ENCODE data around the gene WNT3A.

WNT3A gene

DNA sequence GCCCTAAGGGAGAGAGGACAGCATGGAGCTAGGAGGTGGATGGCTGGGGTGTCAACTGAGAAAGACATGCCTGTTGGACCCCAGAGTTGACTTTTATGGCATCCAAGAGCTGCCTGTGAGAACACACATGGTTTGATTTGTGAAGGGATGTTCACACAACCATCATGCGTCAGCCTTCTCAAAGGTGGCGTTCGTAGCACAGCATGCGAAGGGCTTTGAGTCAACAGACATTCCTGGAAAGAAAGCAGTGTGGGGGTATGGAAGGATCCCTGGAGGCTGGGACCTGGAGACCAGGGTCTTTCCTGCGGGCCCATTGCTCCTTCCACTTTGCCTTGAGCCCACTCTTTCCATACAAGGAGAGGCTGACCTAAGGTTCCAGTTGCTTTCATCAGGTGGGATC is 6.4 kb upstream of the WNT3A start:
- DNase-seq: no peak

DNA sequence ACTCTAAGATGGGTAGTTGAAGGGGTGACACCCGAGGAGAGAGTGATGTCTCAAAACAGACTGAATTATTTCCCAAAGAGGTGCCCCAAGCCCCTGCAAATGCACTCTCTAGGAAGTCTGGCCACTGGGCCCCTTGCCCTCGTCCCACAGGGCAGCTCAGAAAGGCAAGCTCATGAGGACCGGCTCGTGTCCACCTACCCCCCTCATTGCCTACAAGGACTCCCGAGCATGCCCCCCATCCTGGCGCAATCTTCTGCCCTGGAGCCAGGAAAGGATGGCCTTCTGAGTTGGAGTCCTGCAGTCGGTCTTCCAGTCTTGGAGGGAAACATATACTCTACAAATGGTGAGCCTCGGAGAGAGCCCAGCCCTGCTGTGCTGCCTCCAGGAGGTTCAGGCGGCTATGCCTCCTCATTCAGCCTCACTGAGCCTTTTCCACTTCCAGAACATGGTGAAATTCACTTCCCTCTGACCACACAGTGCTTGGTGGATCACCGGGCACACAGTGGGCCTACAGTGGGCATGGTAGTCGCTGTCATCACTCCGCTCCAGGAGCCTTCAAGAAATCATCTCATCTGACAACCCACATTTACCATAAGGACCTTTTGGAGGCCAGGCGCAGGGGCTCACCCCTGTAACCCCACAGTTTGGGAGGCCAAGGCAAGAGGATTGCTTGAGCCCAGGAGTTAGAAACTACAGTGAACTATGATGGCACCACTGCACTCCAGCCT is 5.8 kb upstream of the WNT3A start:
- DNase-seq: no peak

DNA sequence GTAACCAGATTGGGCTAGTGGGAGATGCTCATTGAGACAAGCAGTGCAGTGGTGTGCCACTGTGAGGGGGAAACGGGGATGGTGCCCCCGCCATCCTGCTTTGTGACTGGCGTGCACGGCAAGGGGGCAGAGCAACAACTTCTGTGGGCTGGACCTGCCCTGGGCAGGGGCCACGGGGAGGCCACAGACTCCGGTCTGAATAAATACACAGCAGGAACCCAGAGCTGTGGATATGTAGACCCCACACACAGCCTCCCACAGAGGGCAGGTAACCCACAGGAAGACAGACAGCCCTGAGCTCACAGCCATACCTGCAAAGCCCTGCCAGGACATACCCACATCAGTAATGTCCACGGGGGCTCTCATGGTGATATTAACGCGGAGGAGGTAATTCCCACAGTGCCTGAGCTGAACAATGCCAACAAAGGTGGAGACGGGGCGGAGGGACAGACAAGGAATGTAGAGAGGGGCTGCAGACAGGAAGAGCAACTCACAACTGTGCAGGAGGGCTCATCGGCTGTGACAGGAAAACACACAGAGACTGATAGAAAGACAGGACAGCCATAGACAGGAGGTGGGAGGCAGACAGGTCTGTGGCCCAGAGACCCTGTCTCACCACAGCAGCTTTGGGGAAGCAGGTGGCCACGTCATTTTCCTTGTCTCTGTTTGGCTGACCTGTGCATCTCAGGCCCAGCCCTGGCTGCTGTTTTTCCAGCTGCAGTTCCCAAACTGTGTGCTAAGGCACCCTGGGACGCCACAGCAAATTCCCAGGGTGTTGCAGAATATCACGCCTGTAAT is 4.9 kb upstream of the WNT3A start:
- no peak for DNase-seq

DNA sequence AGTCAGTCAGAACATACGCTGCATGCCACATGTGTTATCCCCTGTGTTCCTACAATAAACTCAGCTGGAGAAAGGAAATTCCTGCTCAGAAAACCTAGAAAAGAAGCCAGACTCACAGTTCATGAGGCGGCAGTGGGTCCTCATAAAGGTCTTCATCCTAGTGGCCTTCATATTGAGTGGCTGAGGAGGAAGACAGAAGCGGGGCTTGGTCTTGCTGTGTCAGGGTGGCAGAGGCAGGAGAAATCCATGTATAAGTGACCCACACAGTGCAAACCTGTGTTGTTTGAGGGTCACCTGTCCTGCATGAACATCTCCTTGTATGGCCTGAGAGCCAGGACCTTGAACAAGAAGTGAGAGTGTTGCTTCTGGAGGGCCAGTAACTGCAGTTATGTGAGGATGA is 4.0 kb upstream of the WNT3A start:
- DNase-seq: no peak

DNA sequence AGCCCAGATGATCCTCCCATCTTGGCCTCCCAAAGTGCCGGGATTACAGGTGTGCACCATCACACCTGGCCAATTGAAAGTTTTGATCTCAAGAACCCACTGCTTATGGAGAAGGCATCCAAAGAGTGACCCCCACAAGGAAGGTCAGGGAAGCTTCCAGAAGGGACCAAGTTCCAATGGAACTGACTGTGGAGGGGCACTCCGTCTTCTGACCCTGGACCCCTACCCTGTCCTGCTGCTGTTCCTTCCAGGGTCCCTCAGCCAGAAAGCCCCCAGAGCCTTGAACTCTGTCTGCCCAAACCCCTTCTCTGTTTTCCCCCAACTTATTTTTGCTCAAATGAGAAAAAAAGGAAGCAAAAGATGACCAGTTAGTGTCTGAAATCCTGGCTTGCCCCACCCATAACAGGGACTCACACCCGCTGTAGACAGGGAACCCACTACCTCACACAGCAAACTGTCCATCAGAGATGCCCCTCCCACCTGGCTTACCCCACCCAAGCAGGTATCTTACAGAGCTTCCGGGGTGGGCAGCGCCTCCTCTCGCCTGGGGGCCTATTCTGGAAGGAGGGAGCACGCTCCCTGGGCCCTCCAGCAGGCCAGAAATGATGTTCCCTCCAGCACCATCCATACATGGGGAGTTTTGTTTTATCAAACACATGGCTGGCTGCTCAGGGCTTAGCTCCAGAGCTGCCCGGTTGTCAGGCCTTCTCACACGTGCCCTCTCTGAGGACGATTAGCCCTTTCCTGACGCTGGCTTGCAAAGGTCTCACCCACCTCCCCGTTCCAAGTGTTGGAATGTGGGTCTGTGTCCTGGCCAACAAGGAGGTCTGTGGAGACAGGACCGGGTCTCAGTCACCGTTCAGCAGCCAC is 3.1 kb upstream of the WNT3A start:
- DNase-seq: no peak

DNA sequence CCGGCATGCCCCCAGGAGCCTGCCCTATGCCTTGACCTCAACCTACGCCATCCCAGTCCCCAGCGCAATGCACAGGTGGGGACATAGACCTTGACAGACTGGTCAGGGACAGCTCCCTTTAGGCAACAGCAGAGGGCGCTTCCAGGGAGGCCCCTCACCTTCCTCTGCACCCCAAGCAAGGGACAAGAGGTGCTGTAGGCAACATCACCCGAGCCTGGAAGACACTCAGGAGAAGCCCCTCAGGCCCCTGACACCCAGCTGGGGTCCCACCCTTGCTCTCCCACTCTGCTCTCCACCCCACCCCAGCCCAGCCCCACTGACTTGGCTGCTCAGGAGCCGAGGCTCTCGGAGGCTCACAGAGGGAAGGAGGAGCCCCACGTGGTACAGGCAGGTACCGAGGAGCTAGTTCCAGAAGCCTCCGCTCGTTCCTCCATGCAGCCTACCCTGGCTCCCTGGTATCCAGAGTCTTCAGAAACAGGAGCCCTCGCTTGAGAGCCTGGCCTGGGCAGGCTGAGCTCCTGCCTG is 2.4 kb upstream of the WNT3A start:
- DNase-seq: no peak

DNA sequence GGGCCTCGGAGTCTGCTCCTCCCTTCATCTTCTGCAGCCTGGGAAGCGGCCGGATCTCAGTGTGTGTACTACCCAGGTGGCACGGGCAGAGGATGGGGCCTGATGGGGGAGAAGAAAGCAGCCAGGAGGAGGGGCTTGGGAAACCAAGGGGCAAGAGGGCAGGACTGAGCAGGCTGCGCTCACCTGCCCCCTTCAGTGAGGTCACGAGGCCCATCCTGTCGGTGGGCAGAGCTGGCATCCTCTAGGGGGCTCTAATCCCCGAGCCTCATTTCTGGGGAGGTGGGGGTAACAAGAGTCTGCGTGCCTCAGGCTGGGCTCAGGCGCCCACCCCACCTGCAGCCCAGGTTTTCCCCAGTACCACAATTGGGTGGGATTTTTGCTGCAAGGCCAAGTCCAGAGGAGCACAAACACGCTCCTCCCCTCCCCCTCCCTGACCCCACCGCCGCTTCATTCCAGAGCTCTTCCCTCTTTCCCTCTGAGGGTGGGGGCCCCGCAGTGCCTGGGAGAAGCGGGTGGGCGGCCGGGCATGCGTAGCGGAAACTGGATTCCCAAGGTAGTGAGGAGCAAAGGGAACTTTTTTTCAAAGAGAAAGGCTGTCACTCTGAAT is 1.8 kb upstream of the WNT3A start:
- no peak for DNase-seq

DNA sequence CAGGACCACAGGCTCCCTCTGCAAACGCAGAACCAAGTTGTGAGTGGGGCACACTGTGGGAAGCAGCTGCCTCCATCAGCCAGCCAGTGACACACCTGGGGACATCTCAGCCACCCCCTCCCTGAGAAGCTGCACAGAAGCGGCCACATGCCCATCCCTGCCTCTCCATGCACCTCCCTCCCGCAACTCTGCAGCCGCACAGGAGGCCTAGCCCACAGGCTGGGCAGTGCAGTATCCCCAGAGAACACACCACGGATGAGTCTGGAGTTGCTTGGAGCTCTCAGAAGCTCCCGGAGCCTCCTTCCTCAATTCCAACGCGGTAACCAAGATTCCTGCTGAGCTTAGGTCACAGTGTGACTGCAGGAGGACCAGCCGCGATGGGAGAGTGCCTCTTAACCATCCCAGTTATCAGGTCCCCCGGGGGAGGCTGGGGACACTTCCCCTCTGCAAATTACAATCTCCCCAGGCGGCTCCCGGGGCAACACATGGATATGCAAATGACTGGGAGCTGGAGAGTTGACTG is 1.2 kb upstream of the WNT3A start:
- DNase-seq: no peak

DNA sequence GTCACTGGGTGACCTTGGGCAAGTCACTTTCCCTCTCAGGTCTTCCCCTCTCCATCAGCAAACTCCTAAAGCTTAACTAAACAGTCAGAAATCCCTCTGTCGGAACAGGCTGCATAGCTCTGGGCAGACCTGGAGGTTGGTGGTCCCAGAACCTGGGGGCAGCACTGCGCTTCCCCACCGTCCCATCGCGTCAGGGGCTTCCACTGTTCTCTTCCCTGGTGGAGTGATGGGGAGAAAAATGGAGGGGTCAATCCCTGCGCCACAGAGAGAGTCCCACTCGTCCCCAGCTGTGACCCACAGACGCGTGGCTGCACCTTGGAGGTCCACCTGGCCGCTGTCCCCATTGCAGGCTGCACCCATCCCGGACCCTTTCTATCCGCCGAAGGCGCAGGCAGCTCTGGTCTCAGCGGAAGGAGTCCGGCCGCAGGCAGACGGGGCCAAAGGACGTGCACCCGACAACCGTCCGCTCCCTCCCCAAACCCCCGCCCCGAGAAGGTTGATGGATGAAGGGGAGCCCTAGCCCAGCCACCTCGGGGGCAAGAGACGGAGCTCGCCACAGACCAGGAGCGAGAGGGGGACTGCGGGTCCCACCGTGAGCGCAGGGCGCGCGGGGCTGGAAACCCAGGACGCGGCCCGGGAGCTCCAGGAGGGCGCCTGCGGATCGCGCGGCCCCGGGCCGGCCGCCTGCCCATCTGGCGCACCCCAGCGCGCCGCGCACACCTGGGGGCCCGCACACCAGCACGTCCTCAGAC is 588 bp upstream of the WNT3A start:
- DNase-seq: no peak

DNA sequence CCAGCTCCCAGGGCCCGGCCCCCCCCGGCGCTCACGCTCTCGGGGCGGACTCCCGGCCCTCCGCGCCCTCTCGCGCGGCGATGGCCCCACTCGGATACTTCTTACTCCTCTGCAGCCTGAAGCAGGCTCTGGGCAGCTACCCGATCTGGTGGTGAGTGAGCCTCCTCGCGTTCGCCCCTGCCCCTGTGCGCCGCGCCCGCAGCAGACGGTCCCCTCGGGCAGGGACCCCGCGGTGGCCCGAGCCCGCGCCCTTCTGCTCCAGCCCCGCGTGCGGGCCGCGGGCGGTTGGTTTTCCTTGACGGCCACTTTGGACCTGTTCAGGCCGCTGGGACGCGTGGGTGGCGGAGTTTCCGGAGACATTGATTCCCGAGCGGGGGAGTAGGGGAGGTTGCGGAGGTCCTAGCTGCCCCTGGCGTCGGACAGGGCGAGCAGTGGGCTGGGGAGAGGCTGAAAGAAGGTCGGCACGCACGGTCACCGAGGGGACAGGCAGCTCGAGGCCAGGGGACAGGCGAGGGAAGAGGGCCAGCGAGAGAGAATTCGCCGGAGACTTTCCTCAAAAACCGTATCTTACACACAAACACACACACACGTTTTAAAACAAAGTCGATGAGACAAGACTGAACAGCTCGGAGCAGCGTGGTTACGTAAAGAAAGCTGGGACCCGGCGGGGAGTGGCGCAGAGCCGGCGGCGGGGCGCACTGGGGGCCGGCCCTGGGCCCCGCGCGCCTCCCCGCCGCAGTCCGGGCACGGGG is 427 bp downstream of the WNT3A start:
- DNase-seq: no peak

DNA sequence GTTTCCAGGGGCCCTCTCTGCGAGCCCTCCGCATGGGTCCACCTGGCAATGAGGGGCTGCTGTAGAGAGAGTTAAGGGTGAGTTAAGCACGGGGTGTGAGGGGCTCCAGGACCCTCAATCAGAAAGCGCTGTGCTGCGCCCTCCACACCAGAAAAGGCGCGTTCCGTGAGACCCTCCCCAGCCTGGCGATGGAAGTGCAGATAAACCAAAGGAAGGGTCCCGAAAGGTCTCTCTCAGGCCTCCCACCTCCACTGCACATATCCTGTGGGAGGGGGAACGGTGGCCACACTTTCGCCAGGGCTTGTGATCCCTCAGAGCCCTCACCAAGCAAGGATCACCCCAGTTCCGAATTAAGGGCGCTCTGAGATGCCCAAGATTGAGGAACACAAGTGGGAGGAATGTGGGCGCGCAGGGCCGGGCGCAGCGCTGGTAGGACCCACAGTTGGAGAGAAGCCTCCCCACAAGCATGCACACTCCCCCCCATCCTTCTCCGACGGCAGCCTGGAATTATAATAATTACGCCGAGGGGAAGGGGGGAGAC is 1.1 kb downstream of the WNT3A start:
- no peak for DNase-seq

DNA sequence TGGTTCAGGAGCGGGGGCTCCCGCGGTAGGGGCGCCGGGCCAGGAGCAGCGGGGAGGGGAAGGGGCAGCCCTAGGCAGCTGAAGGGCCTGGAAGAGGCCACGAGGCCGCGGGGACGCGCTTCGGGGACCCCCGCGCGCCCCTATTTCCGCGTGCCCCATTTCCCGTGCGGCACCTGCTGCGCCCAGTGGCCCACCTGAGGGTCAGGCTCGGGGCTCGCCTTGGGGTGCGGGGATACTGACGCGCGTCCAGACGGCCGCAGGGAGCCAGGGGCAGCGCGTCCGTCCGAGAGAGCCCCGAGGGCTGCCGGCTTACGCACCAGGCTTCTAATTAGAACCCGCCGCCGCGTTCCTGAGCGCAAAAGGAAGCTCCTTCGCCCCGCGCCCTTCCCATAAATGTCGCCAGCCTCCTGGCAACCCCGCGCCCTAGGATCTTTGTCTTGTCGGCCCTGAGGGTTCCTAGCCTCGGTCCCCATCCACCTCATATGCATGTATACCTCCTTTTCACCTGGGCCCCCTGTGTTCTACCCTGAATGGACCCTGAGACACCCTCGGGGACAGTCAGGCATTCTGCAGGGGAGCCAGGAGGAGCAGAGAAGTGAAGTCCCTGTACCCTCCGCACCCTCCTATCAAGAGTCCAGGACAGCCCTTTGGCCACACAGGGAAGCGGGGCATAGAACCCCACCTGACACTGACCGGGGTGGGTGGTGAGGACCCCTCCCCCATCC is 1.8 kb downstream of the WNT3A start:
- DNase-seq: no peak

DNA sequence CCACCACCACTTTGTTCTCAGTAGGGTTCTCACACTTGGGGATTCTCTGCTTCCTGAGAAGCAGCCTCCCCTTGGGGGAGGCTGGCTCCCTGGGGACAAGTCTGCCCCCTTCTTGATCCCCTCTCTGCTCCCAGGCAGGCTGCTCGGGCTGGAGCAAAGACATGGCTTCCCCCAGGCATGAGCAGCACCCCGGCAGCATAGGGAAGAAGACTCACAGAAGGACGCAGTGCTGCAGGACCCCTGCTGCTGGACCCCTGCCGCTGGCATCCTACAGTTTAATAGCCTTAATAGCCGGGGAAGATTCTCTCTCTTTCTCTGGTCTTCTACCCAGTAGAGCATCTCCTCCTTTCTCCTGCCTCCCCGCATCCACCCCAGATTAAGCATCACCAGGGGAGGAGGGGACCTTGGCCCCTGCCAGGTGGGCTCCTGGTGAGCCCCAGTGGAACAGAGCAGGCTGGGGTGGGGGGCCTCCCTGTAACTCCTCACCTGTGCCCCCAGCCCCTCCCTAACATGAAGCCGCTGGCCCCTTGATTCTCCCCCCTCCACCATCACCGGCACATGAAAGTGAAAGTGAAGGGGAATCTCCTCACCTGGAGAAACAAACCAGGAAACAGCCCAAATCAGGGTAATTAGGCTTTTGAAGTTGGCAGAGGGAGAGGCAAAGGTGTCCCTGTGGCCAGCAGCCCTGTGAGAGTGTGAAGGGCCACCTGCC is 2.5 kb downstream of the WNT3A start:
- DNase-seq: no peak

DNA sequence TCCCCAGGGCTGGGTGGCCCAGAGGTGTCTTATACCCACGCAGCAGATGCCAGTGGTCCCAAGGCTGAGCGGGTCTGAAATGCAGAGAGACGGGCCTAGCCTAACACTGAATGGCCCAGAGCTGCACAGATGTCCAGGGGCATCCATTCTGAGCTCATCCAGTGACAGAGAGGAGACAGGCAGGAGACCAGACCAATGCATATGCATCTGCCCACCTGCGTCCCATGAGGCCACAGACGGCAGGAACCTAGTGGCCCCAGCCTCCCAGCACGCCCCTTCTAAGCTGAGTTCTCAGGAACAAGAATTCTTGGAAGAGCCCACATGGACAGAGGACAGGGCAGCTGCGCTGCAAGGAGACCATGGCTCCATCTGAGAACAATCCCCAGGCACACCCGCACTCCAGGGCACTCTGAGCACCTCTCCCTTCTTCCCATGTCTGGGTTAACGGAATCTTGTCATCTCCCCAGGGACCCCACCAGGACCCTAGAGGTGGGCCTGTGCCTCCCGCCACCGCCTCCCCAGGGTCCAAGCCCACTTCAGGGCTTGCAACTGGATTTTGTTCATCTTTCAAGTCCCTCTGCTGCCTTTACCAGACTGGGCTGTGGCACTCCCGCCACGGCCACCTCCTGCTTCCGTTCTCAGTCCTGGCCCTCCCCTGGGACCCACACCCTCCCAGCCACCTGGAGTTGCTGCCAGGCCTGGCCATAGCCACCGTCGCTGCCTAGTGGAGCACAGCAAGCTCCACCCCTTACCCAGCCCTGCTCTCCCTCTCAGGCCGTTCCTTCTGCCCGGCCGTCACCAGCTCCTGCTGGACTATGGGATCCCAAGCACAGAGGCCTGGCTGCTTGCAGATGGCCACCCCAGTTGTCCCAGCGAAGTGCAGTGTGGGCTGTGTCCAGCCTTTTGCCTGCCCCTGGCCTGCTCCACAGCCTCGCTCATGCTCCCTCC is 3.3 kb downstream of the WNT3A start:
- DNase-seq: no peak

DNA sequence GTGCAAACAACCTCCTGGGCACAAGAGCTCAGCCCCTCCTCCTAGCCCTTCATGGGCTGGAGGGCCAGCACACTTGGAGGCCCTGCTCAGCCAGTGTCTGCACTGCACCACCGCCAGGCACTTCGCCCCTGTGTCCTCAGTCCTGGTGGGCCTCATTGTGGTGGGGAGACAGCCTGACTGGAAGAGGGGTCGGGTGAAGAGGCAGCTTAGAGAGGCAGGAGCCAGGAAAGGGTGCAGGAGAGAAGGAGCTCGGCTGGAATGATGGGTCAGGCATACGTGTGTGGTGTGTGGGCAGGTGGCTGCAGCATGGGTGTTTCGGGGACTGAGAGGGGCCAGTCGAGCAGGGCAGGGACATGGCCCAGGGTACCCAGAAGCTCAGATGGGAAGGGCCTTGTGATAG is 4.1 kb downstream of the WNT3A start:
- no peak for DNase-seq

DNA sequence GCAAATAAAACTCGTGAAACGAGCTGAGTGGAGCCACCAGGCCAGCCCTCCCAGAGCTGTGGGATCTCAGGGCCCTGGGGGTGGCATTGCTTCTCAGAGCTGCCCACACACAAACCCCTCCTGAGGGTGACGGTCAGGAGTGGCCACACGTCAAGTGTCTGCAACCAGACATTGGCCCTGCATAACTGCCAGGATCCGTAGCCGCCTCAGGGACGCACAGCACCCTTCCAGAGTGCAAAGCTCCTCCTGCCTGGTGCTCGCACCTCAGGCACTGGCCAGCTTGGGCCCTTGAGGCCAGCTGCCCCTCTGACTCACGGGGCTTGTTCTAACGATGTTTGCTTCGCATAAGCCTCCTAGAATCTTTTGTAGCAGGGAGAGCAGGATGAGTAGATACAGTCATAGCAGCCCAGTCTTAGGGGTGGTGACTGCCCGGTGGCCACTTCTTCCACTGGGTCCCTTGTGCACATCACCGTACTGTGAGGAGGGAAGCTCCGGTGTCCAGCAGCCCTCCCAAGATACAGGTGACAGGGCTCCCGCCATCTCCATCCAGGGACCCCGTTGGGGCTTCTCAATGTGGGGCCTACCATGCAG is 5.0 kb downstream of the WNT3A start:
- DNase-seq: no peak

DNA sequence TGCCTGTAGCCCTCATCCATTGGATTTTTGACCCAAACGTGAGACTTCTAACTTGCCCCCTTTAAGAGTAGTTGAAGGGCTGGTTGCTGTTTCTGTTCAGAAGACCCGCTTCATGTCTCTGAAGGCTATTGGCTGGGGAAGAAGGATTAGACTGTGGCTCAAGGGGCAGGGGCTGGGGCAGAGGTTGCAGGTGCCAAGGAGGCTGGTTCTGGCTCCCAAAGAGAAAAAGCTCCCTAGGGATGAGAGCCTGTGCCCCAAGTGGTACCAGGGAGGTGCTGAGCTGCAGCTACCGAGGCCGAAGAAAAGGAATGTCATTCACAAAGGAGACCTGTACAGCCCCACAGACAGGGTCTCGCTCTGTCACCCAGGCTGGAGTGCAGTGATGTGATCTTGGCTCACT is 5.8 kb downstream of the WNT3A start:
- DNase-seq: no peak

Measured in CD4-positive, alpha-beta T cell treated with Interleukin-15 for 1 hour (primary cell).